ENCODE measurements around the gene PRR27. TPM values are rescaled to one million over a fixed set of nuclear protein-coding genes. Genes with fewer than 3 reads are reported as not detected.

The PRR27 gene
- polyA plus RNA-seq, 2 of the 4 experiments (the other 2 are of a cell fraction) = not detected

- TF ChIP-seq HOXA7 (CRISPR knock-in tag; IDR thresholded peaks at IDR 0.05) = no peak
- TF ChIP-seq MYC (IDR thresholded peaks at IDR 0.05; ENCODE audit: borderline replicate concordance, low read length) = no peak
- TF ChIP-seq, protein P1, sequence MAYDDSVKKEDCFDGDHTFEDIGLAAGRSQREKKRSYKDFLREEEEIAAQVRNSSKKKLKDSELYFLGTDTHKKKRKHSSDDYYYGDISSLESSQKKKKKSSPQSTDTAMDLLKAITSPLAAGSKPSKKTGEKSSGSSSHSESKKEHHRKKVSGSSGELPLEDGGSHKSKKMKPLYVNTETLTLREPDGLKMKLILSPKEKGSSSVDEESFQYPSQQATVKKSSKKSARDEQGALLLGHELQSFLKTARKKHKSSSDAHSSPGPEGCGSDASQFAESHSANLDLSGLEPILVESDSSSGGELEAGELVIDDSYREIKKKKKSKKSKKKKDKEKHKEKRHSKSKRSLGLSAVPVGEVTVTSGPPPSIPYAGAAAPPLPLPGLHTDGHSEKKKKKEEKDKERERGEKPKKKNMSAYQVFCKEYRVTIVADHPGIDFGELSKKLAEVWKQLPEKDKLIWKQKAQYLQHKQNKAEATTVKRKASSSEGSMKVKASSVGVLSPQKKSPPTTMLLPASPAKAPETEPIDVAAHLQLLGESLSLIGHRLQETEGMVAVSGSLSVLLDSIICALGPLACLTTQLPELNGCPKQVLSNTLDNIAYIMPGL (CRISPR knock-in tag; IDR thresholded peaks at IDR 0.05; ENCODE audit: borderline replicate concordance) = no peak
- TF ChIP-seq USF2 (IDR thresholded peaks at IDR 0.05) = no peak
- TF ChIP-seq, protein P2, sequence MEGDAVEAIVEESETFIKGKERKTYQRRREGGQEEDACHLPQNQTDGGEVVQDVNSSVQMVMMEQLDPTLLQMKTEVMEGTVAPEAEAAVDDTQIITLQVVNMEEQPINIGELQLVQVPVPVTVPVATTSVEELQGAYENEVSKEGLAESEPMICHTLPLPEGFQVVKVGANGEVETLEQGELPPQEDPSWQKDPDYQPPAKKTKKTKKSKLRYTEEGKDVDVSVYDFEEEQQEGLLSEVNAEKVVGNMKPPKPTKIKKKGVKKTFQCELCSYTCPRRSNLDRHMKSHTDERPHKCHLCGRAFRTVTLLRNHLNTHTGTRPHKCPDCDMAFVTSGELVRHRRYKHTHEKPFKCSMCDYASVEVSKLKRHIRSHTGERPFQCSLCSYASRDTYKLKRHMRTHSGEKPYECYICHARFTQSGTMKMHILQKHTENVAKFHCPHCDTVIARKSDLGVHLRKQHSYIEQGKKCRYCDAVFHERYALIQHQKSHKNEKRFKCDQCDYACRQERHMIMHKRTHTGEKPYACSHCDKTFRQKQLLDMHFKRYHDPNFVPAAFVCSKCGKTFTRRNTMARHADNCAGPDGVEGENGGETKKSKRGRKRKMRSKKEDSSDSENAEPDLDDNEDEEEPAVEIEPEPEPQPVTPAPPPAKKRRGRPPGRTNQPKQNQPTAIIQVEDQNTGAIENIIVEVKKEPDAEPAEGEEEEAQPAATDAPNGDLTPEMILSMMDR (IDR thresholded peaks at IDR 0.05) = no peak
- TF ChIP-seq ZFP36 (IDR thresholded peaks at IDR 0.05; ENCODE audit: borderline replicate concordance, partially characterized antibody) = no peak
- TF ChIP-seq TFCP2L1 (CRISPR knock-in tag; IDR thresholded peaks at IDR 0.05) = no peak
- no peak for TF ChIP-seq MAZ (IDR thresholded peaks at IDR 0.05; ENCODE audit: borderline replicate concordance, low read depth, low read length)
- TF ChIP-seq CHD2 (IDR thresholded peaks at IDR 0.05; ENCODE audit: low read length, partially characterized antibody) = no peak
- no peak for TF ChIP-seq KDM1A (IDR thresholded peaks at IDR 0.05; ENCODE audit: low read depth)
- TF ChIP-seq JUNB (IDR thresholded peaks at IDR 0.05) = no peak
- TF ChIP-seq ESRRA (IDR thresholded peaks at IDR 0.05; ENCODE audit: borderline replicate concordance, low read length) = no peak
- TF ChIP-seq RAD21 (conservative IDR thresholded peaks at IDR 0.05 in 1 of 2, IDR thresholded peaks at IDR 0.05 in 1 of 2) = no peak
- TF ChIP-seq RCOR1 (IDR thresholded peaks at IDR 0.05; ENCODE audit: low read depth, low read length) = no peak
- TF ChIP-seq CBX8 (IDR thresholded peaks at IDR 0.05) = no peak
- TF ChIP-seq NFE2L2 (conservative IDR thresholded peaks at IDR 0.05; ENCODE audit: low read length) = no peak
- no peak for TF ChIP-seq CHD4 (IDR thresholded peaks at IDR 0.05; ENCODE audit: borderline replicate concordance)
- no peak for TF ChIP-seq MAFK (IDR thresholded peaks at IDR 0.05; ENCODE audit: partially characterized antibody)
- FAIRE-seq = no peak
- ChIA-PET CTCF (no interaction called here), POLR2A (no interaction called here)
- Histone ChIP-seq H3K9me3 (no peaks in the 10 kb centered on the region), H3K4me3 (no peak overlapping the region), H3K4me1 (no peaks in the 10 kb centered on the region), H3K4me2 (no peak overlapping the region), H3K27ac (no peak overlapping the region)
- no peak for ATAC-seq
- DNase-seq (ENCODE audit: low read depth in 1 of 2, low spot score in 1 of 2) = no peak
- WGBS (ENCODE audit: missing lambda C conversion rate) = 66% methylated on average over 5 of the region's 5 CpGs
Measured at GRCh38 chr4:70178075-70178660, 24.1 kb downstream of the PRR27 start.

- H3K9me3 ChIP-seq = no peaks in the 10 kb centered on the region
- ChIA-PET CTCF (no interaction called here), POLR2A (no interaction called here)
- DNase-seq (ENCODE audit: low read depth in 1 of 2, low spot score in 1 of 2) (no peak), FAIRE-seq (no peak), ATAC-seq (no peak)
- H3K27ac ChIP-seq = no peak overlapping the region
- H3K4me3 ChIP-seq = no peak overlapping the region
- no peaks in the 10 kb centered on the region for H3K4me1 ChIP-seq
- no peak overlapping the region for H3K4me2 ChIP-seq
- WGBS (ENCODE audit: missing lambda C conversion rate) = 19% methylated on average over 2 of the region's 2 CpGs
- no peak for TF ChIP-seq REST (IDR thresholded peaks at IDR 0.05)
- TF ChIP-seq ESRRA (IDR thresholded peaks at IDR 0.05; ENCODE audit: borderline replicate concordance, low read length) = no peak
- TF ChIP-seq MAZ (IDR thresholded peaks at IDR 0.05; ENCODE audit: borderline replicate concordance, low read depth, low read length) = no peak
- TF ChIP-seq SREBF2 (IDR thresholded peaks at IDR 0.05) = no peak
- no peak for TF ChIP-seq KDM1A (IDR thresholded peaks at IDR 0.05; ENCODE audit: low read depth)
- no peak for TF ChIP-seq PHF8 (IDR thresholded peaks at IDR 0.05; ENCODE audit: borderline replicate concordance, low read depth)
- no peak for TF ChIP-seq CBX2 (IDR thresholded peaks at IDR 0.05; ENCODE audit: borderline replicate concordance, low read depth)
- no peak for TF ChIP-seq E2F6 (IDR thresholded peaks at IDR 0.05; ENCODE audit: borderline replicate concordance, low read depth)
- TF ChIP-seq EHF (CRISPR knock-in tag; IDR thresholded peaks at IDR 0.05) = no peak
- TF ChIP-seq TP53 (CRISPR knock-in tag; IDR thresholded peaks at IDR 0.05) = no peak
- no peak for TF ChIP-seq BHLHE40 (IDR thresholded peaks at IDR 0.05; ENCODE audit: low read depth, low read length)
- TF ChIP-seq USF2 (IDR thresholded peaks at IDR 0.05) = no peak
- no peak for TF ChIP-seq KDM5A (IDR thresholded peaks at IDR 0.05)
- TF ChIP-seq FOSB (CRISPR knock-in tag; IDR thresholded peaks at IDR 0.05) = no peak
Measured at GRCh38 chr4:70179811-70180210, 25.8 kb downstream of the PRR27 start.
